HEK293 (cell line): ENCODE data around the gene AP2M1.
A peak's percentile ranks its signal among the peaks of the same experiment; 100 is the strongest.

ENCODE experiments used
- IKZF3 ChIP-seq: fragments of 450-650 bp; IDR thresholded peaks from 2 replicates; pipeline ENCODE4 v1.5.0; 2018; ENCODE audit warnings: missing biosample characterization, mild to moderate bottlenecking, missing genetic modification characterization, moderate library complexity
- KLF1 ChIP-seq: fragments of 450-650 bp; formaldehyde crosslinking; IDR thresholded peaks from 2 replicates; pipeline ENCODE4 v1.5.1; 2016; ENCODE audit warnings: missing biosample characterization, missing genetic modification characterization
- KLF10 ChIP-seq: fragments of 450-650 bp; IDR thresholded peaks from 2 replicates; pipeline ENCODE4 v1.5.1; 2018; ENCODE audit warnings: missing biosample characterization, mild to moderate bottlenecking, missing genetic modification characterization
- KLF7 ChIP-seq: fragments of 450-650 bp; formaldehyde crosslinking; IDR thresholded peaks from 2 replicates; pipeline ENCODE4 v1.5.1; 2016; ENCODE audit warnings: missing biosample characterization, missing genetic modification characterization, borderline replicate concordance
- KLF8 ChIP-seq: fragments of 450-650 bp; formaldehyde crosslinking; IDR thresholded peaks from 2 replicates; pipeline ENCODE4 v1.5.1; 2016; ENCODE audit warnings: missing biosample characterization, missing genetic modification characterization
- MZF1 ChIP-seq: fragments of 450-650 bp; formaldehyde crosslinking; IDR thresholded peaks from 2 replicates; pipeline ENCODE4 v1.5.1; 2017; ENCODE audit warnings: missing biosample characterization, missing genetic modification characterization, borderline replicate concordance
- SP2 ChIP-seq: fragments of 450-650 bp; formaldehyde crosslinking; IDR thresholded peaks from 2 replicates; pipeline ENCODE4 v1.5.1; 2016; ENCODE audit warnings: missing biosample characterization, missing genetic modification characterization
- SP3 ChIP-seq: fragments of 450-650 bp; formaldehyde crosslinking; IDR thresholded peaks from 2 replicates; pipeline ENCODE4 v1.5.1; 2016; ENCODE audit warnings: missing biosample characterization, missing genetic modification characterization
- WT1 ChIP-seq: fragments of 450-650 bp; formaldehyde crosslinking; IDR thresholded peaks from 2 replicates; pipeline ENCODE4 v1.5.1; 2016; ENCODE audit warnings: missing biosample characterization, missing genetic modification characterization
- ZFP37 ChIP-seq: fragments of 450-650 bp; formaldehyde crosslinking; IDR thresholded peaks from 2 replicates; pipeline ENCODE4 v1.5.1; 2016; ENCODE audit warnings: missing biosample characterization, missing genetic modification characterization
- ZFP41 ChIP-seq: fragments of 450-650 bp; formaldehyde crosslinking; IDR thresholded peaks from 2 replicates; pipeline ENCODE4 v1.5.1; 2016; ENCODE audit warnings: missing biosample characterization, missing genetic modification characterization, borderline replicate concordance
- ZNF112 ChIP-seq: fragments of 450-650 bp; formaldehyde crosslinking; IDR thresholded peaks from 2 replicates; pipeline ENCODE4 v1.5.0; 2017; ENCODE audit warnings: missing biosample characterization, missing genetic modification characterization
- ZNF175 ChIP-seq: fragments of 450-650 bp; formaldehyde crosslinking; IDR thresholded peaks from 2 replicates; pipeline ENCODE4 v1.5.1; 2016; ENCODE audit warnings: missing biosample characterization, missing genetic modification characterization
- ZNF302 ChIP-seq: fragments of 450-650 bp; formaldehyde crosslinking; IDR thresholded peaks from 2 replicates; pipeline ENCODE4 v1.5.1; 2016; ENCODE audit warnings: missing biosample characterization, missing genetic modification characterization, low read depth
- ZNF37A ChIP-seq: fragments of 450-650 bp; IDR thresholded peaks from 2 replicates; pipeline ENCODE4 v1.5.1; 2018; ENCODE audit warnings: missing biosample characterization, missing genetic modification characterization
- ZNF473 ChIP-seq: fragments of 450-650 bp; formaldehyde crosslinking; IDR thresholded peaks from 2 replicates; pipeline ENCODE4 v1.5.1; 2017; ENCODE audit warnings: missing biosample characterization, missing genetic modification characterization
- ZNF501 ChIP-seq: fragments of 450-650 bp; formaldehyde crosslinking; IDR thresholded peaks from 2 replicates; pipeline ENCODE4 v1.5.1; 2016; ENCODE audit warnings: missing biosample characterization, missing genetic modification characterization
- ZNF510 ChIP-seq: fragments of 450-650 bp; formaldehyde crosslinking; IDR thresholded peaks from 2 replicates; pipeline ENCODE4 v1.5.1; 2018; ENCODE audit warnings: mild to moderate bottlenecking, missing genetic modification characterization, missing biosample characterization; ENCODE audit not compliant: insufficient replicate concordance
- ZNF529 ChIP-seq: fragments of 450-650 bp; formaldehyde crosslinking; IDR thresholded peaks from 2 replicates; pipeline ENCODE4 v1.5.1; 2017; ENCODE audit warnings: missing genetic modification characterization, missing biosample characterization; ENCODE audit not compliant: insufficient replicate concordance
- ZNF555 ChIP-seq: fragments of 450-650 bp; formaldehyde crosslinking; conservative IDR thresholded peaks from 2 replicates; pipeline ENCODE4 v1.5.1; 2017; ENCODE audit warnings: missing biosample characterization, mild to moderate bottlenecking, missing genetic modification characterization, inconsistent platforms
- ZNF610 ChIP-seq: fragments of 450-650 bp; formaldehyde crosslinking; IDR thresholded peaks from 2 replicates; pipeline ENCODE4 v1.5.1; 2016; ENCODE audit warnings: missing biosample characterization, missing genetic modification characterization, borderline replicate concordance
- ZNF621 ChIP-seq: fragments of 450-650 bp; formaldehyde crosslinking; IDR thresholded peaks from 2 replicates; pipeline ENCODE4 v1.5.1; 2017; ENCODE audit warnings: missing biosample characterization, missing genetic modification characterization
- ZNF623 ChIP-seq: fragments of 450-650 bp; formaldehyde crosslinking; IDR thresholded peaks from 2 replicates; pipeline ENCODE4 v1.5.1; 2016; ENCODE audit warnings: missing biosample characterization, missing genetic modification characterization
- ZNF660 ChIP-seq: fragments of 450-650 bp; IDR thresholded peaks from 2 replicates; pipeline ENCODE4 v1.5.1; 2018; ENCODE audit warnings: missing biosample characterization, mild to moderate bottlenecking, missing genetic modification characterization
- ZNF677 ChIP-seq: fragments of 450-650 bp; IDR thresholded peaks from 2 replicates; pipeline ENCODE4 v1.5.0; 2018; ENCODE audit warnings: missing biosample characterization, mild to moderate bottlenecking, missing genetic modification characterization, moderate library complexity
- ZNF707 ChIP-seq: fragments of 450-650 bp; formaldehyde crosslinking; IDR thresholded peaks from 2 replicates; pipeline ENCODE4 v1.5.1; 2016; ENCODE audit warnings: missing biosample characterization, missing genetic modification characterization
- ZNF747 ChIP-seq: fragments of 450-650 bp; formaldehyde crosslinking; IDR thresholded peaks from 2 replicates; pipeline ENCODE4 v1.5.1; 2016; ENCODE audit warnings: missing biosample characterization, missing genetic modification characterization
- ZNF837 ChIP-seq: fragments of 450-650 bp; formaldehyde crosslinking; IDR thresholded peaks from 2 replicates; pipeline ENCODE4 v1.5.1; 2016; ENCODE audit warnings: missing biosample characterization, missing genetic modification characterization
- TF ChIP-seq, protein P1 (sequence below): fragments of 450-650 bp; formaldehyde crosslinking; IDR thresholded peaks from 2 replicates; pipeline ENCODE4 v1.5.1; 2017; ENCODE audit warnings: missing biosample characterization, missing genetic modification characterization
- TF ChIP-seq, protein P2 (sequence below): fragments of 450-650 bp; formaldehyde crosslinking; IDR thresholded peaks from 2 replicates; pipeline ENCODE4 v1.5.1; 2016; ENCODE audit warnings: missing biosample characterization, missing genetic modification characterization
- TF ChIP-seq, protein P3 (sequence below): fragments of 450-650 bp; formaldehyde crosslinking; IDR thresholded peaks from 2 replicates; pipeline ENCODE4 v1.5.1; 2017; ENCODE audit warnings: missing biosample characterization, missing genetic modification characterization
- TF ChIP-seq, protein P4 (sequence below): fragments of 450-650 bp; formaldehyde crosslinking; IDR thresholded peaks from 2 replicates; pipeline ENCODE4 v1.5.1; 2016; ENCODE audit warnings: missing biosample characterization, missing genetic modification characterization

AP2M1 gene

DNA sequence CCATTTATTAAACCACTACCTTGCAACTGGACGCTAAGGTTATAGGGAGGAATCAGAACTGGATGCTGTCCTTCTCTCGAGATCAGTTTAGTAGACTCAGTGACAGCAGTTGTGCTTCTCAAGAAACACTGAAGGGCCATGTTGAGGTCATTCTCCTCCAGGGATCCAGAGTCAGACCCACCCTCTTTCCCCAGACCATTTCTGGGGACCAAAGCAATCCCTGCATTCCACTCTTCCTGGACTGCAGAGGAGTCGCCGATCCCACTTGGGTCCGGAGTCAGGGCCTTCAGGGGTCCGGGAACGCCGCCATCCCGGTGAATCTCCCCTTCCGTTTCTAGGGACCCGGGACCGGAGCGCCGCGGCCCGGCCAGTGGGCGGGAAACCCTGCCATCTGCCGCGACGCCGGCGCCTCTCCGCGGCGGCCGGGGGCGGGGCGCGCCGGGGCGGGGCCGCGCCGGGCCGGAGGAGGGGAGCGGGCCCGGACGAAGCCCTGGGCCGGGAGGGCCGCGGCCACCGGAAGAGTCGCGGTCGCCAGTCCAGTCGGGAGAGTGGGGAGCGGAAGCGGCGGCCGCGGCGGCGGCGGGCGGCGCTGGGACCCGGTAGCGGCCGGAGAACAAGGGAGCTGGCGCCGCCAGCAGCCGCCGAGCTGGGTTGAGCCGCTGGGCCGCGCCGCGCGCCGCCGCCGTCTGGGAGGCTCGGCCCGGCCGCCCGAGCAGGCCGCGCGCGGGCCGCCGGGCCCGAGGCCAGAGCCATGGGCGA is 19.6 kb upstream of the AP2M1 start, which contains the start of gene DVL3 (continued):
- TF ChIP-seq, protein P1, sequence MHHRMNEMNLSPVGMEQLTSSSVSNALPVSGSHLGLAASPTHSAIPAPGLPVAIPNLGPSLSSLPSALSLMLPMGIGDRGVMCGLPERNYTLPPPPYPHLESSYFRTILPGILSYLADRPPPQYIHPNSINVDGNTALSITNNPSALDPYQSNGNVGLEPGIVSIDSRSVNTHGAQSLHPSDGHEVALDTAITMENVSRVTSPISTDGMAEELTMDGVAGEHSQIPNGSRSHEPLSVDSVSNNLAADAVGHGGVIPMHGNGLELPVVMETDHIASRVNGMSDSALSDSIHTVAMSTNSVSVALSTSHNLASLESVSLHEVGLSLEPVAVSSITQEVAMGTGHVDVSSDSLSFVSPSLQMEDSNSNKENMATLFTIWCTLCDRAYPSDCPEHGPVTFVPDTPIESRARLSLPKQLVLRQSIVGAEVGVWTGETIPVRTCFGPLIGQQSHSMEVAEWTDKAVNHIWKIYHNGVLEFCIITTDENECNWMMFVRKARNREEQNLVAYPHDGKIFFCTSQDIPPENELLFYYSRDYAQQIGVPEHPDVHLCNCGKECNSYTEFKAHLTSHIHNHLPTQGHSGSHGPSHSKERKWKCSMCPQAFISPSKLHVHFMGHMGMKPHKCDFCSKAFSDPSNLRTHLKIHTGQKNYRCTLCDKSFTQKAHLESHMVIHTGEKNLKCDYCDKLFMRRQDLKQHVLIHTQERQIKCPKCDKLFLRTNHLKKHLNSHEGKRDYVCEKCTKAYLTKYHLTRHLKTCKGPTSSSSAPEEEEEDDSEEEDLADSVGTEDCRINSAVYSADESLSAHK, result peak; percentile 97
- TF ChIP-seq ZNF623 (tag by site-specific recombination) (no peak), ZNF621 (no peak), ZNF510 (tag by site-specific recombination) (no peak), ZNF529 (tag by site-specific recombination) (no peak), SP3 (tag by site-specific recombination) (peak; percentile 42), WT1 (tag by site-specific recombination) (no peak), MZF1 (tag by site-specific recombination) (no peak), KLF10 (tag by site-specific recombination) (0 out of 2 replicates have a peak, but pooled peaks have one; percentile 18), KLF7 (tag by site-specific recombination) (peak; percentile 27; the same call in 1 of the 2 replicates), ZNF610 (no peak), KLF1 (tag by site-specific recombination) (no peak), ZNF677 (no peak), ZNF302 (tag by site-specific recombination) (no peak), IKZF3 (tag by site-specific recombination) (peak; percentile 76), ZFP41 (tag by site-specific recombination) (no peak), ZNF747 (tag by site-specific recombination) (no peak), ZFP37 (tag by site-specific recombination) (0 out of 2 replicates have a peak, but pooled peaks have one; percentile 40), ZNF837 (tag by site-specific recombination) (no peak), ZNF37A (tag by site-specific recombination) (no peak), SP2 (peak; percentile 14; the same call in 1 of the 2 replicates), ZNF660 (tag by site-specific recombination) (no peak; the same call in 1 of the 2 replicates), ZNF175 (no peak), ZNF707 (no peak), ZNF112 (tag by site-specific recombination) (no peak), ZNF555 (tag by site-specific recombination) (no peak), ZNF501 (0 out of 2 replicates have a peak, but pooled peaks have one; percentile 28), ZNF473 (tag by site-specific recombination) (no peak), KLF8 (tag by site-specific recombination) (no peak)
- TF ChIP-seq, protein P2, sequence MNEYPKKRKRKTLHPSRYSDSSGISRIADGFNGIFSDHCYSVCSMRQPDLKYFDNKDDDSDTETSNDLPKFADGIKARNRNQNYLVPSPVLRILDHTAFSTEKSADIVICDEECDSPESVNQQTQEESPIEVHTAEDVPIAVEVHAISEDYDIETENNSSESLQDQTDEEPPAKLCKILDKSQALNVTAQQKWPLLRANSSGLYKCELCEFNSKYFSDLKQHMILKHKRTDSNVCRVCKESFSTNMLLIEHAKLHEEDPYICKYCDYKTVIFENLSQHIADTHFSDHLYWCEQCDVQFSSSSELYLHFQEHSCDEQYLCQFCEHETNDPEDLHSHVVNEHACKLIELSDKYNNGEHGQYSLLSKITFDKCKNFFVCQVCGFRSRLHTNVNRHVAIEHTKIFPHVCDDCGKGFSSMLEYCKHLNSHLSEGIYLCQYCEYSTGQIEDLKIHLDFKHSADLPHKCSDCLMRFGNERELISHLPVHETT (tag by site-specific recombination), result no peak
- TF ChIP-seq, protein P3, sequence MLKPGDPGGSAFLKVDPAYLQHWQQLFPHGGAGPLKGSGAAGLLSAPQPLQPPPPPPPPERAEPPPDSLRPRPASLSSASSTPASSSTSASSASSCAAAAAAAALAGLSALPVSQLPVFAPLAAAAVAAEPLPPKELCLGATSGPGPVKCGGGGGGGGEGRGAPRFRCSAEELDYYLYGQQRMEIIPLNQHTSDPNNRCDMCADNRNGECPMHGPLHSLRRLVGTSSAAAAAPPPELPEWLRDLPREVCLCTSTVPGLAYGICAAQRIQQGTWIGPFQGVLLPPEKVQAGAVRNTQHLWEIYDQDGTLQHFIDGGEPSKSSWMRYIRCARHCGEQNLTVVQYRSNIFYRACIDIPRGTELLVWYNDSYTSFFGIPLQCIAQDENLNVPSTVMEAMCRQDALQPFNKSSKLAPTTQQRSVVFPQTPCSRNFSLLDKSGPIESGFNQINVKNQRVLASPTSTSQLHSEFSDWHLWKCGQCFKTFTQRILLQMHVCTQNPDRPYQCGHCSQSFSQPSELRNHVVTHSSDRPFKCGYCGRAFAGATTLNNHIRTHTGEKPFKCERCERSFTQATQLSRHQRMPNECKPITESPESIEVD (tag by site-specific recombination), result no peak
- TF ChIP-seq, protein P4, sequence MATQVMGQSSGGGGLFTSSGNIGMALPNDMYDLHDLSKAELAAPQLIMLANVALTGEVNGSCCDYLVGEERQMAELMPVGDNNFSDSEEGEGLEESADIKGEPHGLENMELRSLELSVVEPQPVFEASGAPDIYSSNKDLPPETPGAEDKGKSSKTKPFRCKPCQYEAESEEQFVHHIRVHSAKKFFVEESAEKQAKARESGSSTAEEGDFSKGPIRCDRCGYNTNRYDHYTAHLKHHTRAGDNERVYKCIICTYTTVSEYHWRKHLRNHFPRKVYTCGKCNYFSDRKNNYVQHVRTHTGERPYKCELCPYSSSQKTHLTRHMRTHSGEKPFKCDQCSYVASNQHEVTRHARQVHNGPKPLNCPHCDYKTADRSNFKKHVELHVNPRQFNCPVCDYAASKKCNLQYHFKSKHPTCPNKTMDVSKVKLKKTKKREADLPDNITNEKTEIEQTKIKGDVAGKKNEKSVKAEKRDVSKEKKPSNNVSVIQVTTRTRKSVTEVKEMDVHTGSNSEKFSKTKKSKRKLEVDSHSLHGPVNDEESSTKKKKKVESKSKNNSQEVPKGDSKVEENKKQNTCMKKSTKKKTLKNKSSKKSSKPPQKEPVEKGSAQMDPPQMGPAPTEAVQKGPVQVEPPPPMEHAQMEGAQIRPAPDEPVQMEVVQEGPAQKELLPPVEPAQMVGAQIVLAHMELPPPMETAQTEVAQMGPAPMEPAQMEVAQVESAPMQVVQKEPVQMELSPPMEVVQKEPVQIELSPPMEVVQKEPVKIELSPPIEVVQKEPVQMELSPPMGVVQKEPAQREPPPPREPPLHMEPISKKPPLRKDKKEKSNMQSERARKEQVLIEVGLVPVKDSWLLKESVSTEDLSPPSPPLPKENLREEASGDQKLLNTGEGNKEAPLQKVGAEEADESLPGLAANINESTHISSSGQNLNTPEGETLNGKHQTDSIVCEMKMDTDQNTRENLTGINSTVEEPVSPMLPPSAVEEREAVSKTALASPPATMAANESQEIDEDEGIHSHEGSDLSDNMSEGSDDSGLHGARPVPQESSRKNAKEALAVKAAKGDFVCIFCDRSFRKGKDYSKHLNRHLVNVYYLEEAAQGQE (tag by site-specific recombination), result no peak
